Tibial nerve (tissue), 4 donors: ENCODE results near the gene HAND2.

ENCODE experiments used
- EP300 ChIP-seq, 2 donors: sonication (generic); formaldehyde crosslinking; IDR thresholded peaks; one replicate each; pipeline ENCODE4 v1.6.1; 2017; ENCODE audit warnings: antibody characterized with exemption in 2 of 2, mild to moderate bottlenecking in 1 of 2
- POLR2A ChIP-seq, 2 donors: fragments of 450-650 bp; IDR thresholded peaks; one replicate each; pipeline ENCODE4 v1.6.1; 2017; ENCODE audit warnings: antibody characterized with exemption in 2 of 2, mild to moderate bottlenecking in 2 of 2, moderate library complexity in 2 of 2
- TF ChIP-seq, protein P1 (sequence below), 5 experiments: fragments of 200-600 bp in 3 of 5; fragments of 450-650 bp in 2 of 5; sonication (generic) in 3 of 5; IDR thresholded peaks; one replicate each; pipeline ENCODE4 v1.5.1; 2016 to 2019; ENCODE audit warnings: antibody characterized with exemption in 5 of 5, mild to moderate bottlenecking in 3 of 5, moderate library complexity in 2 of 5

DNA sequence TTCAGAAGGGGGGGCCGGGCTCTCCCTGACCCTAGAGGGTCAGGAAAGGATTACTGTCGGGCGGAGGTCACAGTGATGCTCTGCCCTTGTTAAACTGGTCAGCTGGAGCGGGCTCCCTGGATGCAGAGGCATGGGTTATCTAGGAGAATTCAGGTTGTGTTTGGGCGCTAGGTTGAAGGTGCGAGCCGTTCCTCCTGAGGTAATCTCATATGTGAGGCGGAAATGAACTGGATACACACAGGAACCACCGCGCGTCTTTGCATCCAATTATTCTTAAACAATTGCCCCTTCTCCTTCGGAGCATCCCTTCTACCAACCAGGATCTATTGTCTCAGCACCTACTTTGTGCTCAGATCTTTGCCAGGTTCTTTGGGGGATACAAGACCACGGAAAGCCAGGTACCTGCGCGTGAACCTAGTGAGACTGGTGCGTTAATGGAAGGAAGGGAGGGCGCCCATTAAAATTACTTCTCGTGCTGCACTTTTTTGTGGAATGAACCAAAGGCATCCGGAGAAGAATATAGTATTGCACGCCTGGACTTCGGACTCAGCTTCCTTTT, 28.4 kb downstream of the HAND2 start:
- TF ChIP-seq, protein P1, sequence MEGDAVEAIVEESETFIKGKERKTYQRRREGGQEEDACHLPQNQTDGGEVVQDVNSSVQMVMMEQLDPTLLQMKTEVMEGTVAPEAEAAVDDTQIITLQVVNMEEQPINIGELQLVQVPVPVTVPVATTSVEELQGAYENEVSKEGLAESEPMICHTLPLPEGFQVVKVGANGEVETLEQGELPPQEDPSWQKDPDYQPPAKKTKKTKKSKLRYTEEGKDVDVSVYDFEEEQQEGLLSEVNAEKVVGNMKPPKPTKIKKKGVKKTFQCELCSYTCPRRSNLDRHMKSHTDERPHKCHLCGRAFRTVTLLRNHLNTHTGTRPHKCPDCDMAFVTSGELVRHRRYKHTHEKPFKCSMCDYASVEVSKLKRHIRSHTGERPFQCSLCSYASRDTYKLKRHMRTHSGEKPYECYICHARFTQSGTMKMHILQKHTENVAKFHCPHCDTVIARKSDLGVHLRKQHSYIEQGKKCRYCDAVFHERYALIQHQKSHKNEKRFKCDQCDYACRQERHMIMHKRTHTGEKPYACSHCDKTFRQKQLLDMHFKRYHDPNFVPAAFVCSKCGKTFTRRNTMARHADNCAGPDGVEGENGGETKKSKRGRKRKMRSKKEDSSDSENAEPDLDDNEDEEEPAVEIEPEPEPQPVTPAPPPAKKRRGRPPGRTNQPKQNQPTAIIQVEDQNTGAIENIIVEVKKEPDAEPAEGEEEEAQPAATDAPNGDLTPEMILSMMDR (IDR thresholded peaks at IDR 0.05): no peak
- TF ChIP-seq EP300 (IDR thresholded peaks at IDR 0.05) (no peak), POLR2A (IDR thresholded peaks at IDR 0.05) (no peak)
